Activated CD8-positive, alpha-beta T cell treated with anti-CD3 and anti-CD28 coated beads for 36 hours (primary cell): Measurements from ENCODE around the gene WDR5. TPM values are rescaled to one million over a fixed set of nuclear protein-coding genes. Genes with fewer than 3 reads are reported as not detected.

Experiments
- ATAC-seq: fragments of 200-7000 bp; cut with Tn5 transposase; one replicate; pipeline ENCODE4 v1.10.0; 2021; ENCODE audit warnings: mild to moderate bottlenecking, moderate library complexity
- CTCF ChIA-PET: fragments of 350-600 bp; sonication (Branson Sonifier 250); formaldehyde crosslinking; loops from one replicate; lab custom pipeline; 2021; ENCODE audit warnings: antibody characterized with exemption; lab: Charles Lee
- POLR2A ChIA-PET: fragments of 350-600 bp; sonication (Branson Sonifier 250); formaldehyde crosslinking; loops from one replicate; lab custom pipeline; 2021; ENCODE audit warnings: antibody characterized with exemption; lab: Charles Lee
- DNase-seq: peaks from one replicate; pipeline ENCODE4 v3.0.0-alpha.2; 2020
- H3K27ac Mint-ChIP-seq: one replicate; pipeline ENCODE4 v1.8.0; 2021; ENCODE audit warnings: mild to moderate bottlenecking, mixed read lengths
- H3K27me3 Mint-ChIP-seq: one replicate; pipeline ENCODE4 v1.8.0; 2021; ENCODE audit warnings: mixed read lengths
- H3K36me3 Mint-ChIP-seq: one replicate; pipeline ENCODE4 v1.8.0; 2021; ENCODE audit warnings: low read depth, mixed read lengths
- H3K4me1 Mint-ChIP-seq: one replicate; pipeline ENCODE4 v1.8.0; 2021; ENCODE audit warnings: low read depth, mixed read lengths
- H3K4me3 Mint-ChIP-seq: one replicate; pipeline ENCODE4 v1.8.0; 2021; ENCODE audit warnings: mild to moderate bottlenecking, moderate library complexity, mixed read lengths
- H3K9me3 Mint-ChIP-seq: one replicate; pipeline ENCODE4 v1.8.0; 2021; ENCODE audit warnings: mixed read lengths
- intact Hi-C: fragments of 100-400 bp; cut with micrococcal nuclease; formaldehyde crosslinking; loops from one replicate; pipeline ENCODE4 v1.10.0; 2022
- total RNA-seq, 2 experiments: library from RNA; stranded (reverse); gene quantifications; one replicate each; pipeline ENCODE4 v1.2.3, GENCODE V29; 2021
- TF ChIP-seq, protein P1 (sequence below): fragments of 200-600 bp; IDR thresholded peaks from one replicate; pipeline ENCODE4 v1.8.0; 2022; ENCODE audit warnings: antibody characterized with exemption, mild to moderate bottlenecking

The WDR5 gene
- total RNA-seq, 2 experiments from 2014 or later, result 50.9 to 53.3 TPM

DNA sequence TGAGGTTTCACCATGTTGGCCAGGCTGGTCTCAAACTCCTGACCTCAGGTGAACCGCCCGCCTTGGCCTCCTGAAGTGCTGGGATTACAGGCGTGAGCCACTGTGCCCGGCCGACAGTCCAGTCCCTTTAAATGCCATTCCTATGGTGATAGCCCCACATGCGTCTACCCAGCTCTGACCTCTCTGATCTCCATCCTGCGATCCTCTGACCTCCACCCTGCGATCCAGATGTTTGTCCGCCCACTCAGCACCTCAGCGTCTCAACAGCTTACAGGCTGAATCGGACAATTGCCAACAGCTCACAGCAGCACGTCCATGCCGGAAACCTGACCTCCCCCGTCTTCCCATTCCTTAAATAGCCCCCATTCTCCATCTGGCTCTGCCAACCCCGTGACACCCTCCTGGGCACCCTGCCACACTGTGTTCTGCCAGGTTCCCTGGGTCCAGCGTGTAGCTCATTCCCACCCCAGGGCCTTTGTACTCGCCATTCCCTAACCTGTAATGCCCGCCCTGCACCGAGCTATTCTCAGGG is 72.5 kb downstream of the WDR5 start:
- Mint-ChIP-seq H3K4me3 (no peak overlapping the region), H3K36me3 (no peaks in the 10 kb centered on the region), H3K27ac (no peak overlapping the region), H3K27me3 (no peaks in the 10 kb centered on the region), H3K9me3 (peaks cover 4% of the 10 kb centered on the region), H3K4me1 (no peaks in the 10 kb centered on the region)
- no peak for ATAC-seq
- CTCF ChIA-PET, result interaction anchor here (1.0 to 1.2 kb wide), 2 partner anchors 10 to 33 kb away, joined by 3 to 5 read pairs; no protein-coding TSS in a partner anchor
- TF ChIP-seq, protein P1, sequence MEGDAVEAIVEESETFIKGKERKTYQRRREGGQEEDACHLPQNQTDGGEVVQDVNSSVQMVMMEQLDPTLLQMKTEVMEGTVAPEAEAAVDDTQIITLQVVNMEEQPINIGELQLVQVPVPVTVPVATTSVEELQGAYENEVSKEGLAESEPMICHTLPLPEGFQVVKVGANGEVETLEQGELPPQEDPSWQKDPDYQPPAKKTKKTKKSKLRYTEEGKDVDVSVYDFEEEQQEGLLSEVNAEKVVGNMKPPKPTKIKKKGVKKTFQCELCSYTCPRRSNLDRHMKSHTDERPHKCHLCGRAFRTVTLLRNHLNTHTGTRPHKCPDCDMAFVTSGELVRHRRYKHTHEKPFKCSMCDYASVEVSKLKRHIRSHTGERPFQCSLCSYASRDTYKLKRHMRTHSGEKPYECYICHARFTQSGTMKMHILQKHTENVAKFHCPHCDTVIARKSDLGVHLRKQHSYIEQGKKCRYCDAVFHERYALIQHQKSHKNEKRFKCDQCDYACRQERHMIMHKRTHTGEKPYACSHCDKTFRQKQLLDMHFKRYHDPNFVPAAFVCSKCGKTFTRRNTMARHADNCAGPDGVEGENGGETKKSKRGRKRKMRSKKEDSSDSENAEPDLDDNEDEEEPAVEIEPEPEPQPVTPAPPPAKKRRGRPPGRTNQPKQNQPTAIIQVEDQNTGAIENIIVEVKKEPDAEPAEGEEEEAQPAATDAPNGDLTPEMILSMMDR, result no peak
- DNase-seq, result no peak
- intact Hi-C loops, result no loop called here
- POLR2A ChIA-PET, result no interaction called here

DNA sequence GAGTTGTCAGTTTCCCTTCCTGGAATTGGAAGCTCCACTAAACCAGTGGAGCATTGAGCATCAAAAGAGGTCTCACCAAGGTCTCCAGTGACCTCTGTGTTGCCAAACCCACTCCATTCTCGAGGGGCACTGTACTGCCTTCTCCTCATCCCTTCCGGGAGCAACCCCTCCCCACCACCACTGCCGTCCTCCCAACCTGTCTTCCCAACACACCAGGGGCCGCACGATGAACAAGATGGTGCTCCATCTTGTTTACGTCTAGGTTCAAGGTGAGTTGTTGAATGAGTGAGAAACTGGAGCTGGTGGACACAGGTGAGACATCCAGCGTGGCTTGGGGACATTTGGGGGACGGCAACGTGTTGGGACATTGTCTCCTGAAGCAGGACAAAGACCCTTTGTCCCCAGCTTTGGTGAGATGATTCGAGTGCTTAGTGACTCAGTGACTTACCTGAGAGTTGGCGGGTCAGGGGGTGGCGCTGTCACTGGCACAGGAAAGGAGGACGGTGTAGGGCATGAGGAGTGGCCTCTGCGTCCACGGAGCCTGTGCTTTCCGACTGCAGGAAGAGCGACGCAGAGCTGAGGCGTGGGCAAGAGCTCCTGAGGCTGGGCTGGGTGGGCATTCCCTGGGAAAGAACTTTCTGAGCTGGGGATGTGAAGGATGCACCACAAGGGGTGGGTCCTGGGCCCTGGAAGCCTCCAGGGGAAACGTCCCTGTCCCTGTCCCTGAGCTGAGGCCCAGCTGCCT is 73.3 kb downstream of the WDR5 start:
- H3K4me1 Mint-ChIP-seq, result no peaks in the 10 kb centered on the region
- no peaks in the 10 kb centered on the region for H3K27me3 Mint-ChIP-seq
- DNase-seq (no peak), ATAC-seq (no peak)
- TF ChIP-seq, protein P1, result no peak
- intact Hi-C loops, result no loop called here
- ChIA-PET CTCF (interaction anchor here (1.2 kb wide), 1 partner anchor 9 kb away, joined by 5 read pairs; no protein-coding TSS in a partner anchor), POLR2A (no interaction called here)
- H3K4me3 Mint-ChIP-seq, result no peak overlapping the region
- H3K36me3 Mint-ChIP-seq, result no peaks in the 10 kb centered on the region
- no peak overlapping the region for H3K27ac Mint-ChIP-seq
- peaks cover 4% of the 10 kb centered on the region for H3K9me3 Mint-ChIP-seq

Other genes starting within 250 kb of the WDR5 start
- 1 to 10 TPM; 5.1 to 5.4 TPM for gene VAV2, start 143.8 kb upstream of the WDR5 start, total RNA-seq
- 1 to 10 TPM; 8.1 to 8.2 TPM for gene BRD3OS, start 110.6 kb upstream of the WDR5 start, total RNA-seq
- gene BRD3, start 68.1 kb upstream of the WDR5 start, total RNA-seq, result 10 to 100 TPM; 32.7 to 37.7 TPM
- 10 to 100 TPM; 17.5 to 26.8 TPM for gene RNU6ATAC, start 28.5 kb downstream of the WDR5 start, total RNA-seq
- gene RXRA, start 190.4 kb downstream of the WDR5 start, total RNA-seq, result 10 to 100 TPM; 23.2 to 23.8 TPM